HepG2 (cell line): ENCODE measurements around the gene CERT1. TPM values are rescaled to one million over a fixed set of nuclear protein-coding genes. Genes with fewer than 3 reads are reported as not detected.
A peak's percentile ranks its signal among the peaks of the same experiment; 100 is the strongest.

Source experiments
- CAMTA2 ChIP-seq: sonication (generic); formaldehyde crosslinking; IDR thresholded peaks from 2 replicates; pipeline ENCODE4 v1.4.0; 2020; ENCODE audit warnings: mild to moderate bottlenecking, missing genetic modification reagents, borderline replicate concordance
- CREM ChIP-seq, 2 experiments: sonication (generic) in 1 of 2; formaldehyde crosslinking in 1 of 2; IDR thresholded peaks; 2 replicates each; pipeline versions ENCODE4 v1.4.0 to v1.6.1; 2016 to 2020; ENCODE audit warnings: antibody characterized with exemption in 1 of 2, mild to moderate bottlenecking in 1 of 2, missing genetic modification reagents in 1 of 2
- GATAD2A ChIP-seq: IDR thresholded peaks from 2 replicates; pipeline ENCODE4 v1.6.1; 2016
- KLF12 ChIP-seq: sonication (generic); formaldehyde crosslinking; IDR thresholded peaks from 2 replicates; pipeline ENCODE4 v1.4.0; 2020; ENCODE audit warnings: missing genetic modification reagents, borderline replicate concordance
- NR2C2 ChIP-seq: sonication (generic); formaldehyde crosslinking; IDR thresholded peaks from 2 replicates; pipeline ENCODE4 v1.4.0; 2020; ENCODE audit warnings: missing genetic modification reagents, mild to moderate bottlenecking, moderate library complexity, borderline replicate concordance
- NR2F6 ChIP-seq, 2 experiments: IDR thresholded peaks; 2 replicates each; pipeline ENCODE4 v1.6.1; 2016; ENCODE audit warnings: antibody characterized with exemption in 1 of 2, mild to moderate bottlenecking in 1 of 2
- PLRG1 ChIP-seq: fragments of 450-650 bp; conservative IDR thresholded peaks from 2 replicates; pipeline ENCODE4 v1.6.1; 2016
- SIN3A ChIP-seq: IDR thresholded peaks from 2 replicates; pipeline ENCODE4 v1.6.1; 2011; ENCODE audit warnings: low read depth, mild to moderate bottlenecking, control low read depth, low read length, borderline replicate concordance
- SP1 ChIP-seq, 2 experiments: fragments of 450-650 bp in 1 of 2; sonication (generic) in 1 of 2; formaldehyde crosslinking in 1 of 2; IDR thresholded peaks; 2 replicates each; pipeline versions ENCODE4 v1.4.0 to v1.6.1; 2016 to 2020; ENCODE audit warnings: missing genetic modification reagents in 1 of 2
- SUZ12 ChIP-seq: fragments of 150-350 bp; IDR thresholded peaks from 2 replicates; pipeline ENCODE4 v1.6.1; 2014; ENCODE audit warnings: low read depth, low read length
- THYN1 ChIP-seq: sonication (generic); formaldehyde crosslinking; IDR thresholded peaks from 2 replicates; pipeline ENCODE4 v1.8.1; 2023; ENCODE audit warnings: low read depth, mild to moderate bottlenecking, moderate library complexity, missing genetic modification reagents, borderline replicate concordance
- ZFP36L1 ChIP-seq: sonication (generic); formaldehyde crosslinking; IDR thresholded peaks from 2 replicates; pipeline ENCODE4 v1.8.0; 2022; ENCODE audit warnings: mild to moderate bottlenecking, missing genetic modification reagents, moderate library complexity
- ZFYVE20 ChIP-seq: sonication (generic); formaldehyde crosslinking; IDR thresholded peaks from 2 replicates; pipeline ENCODE4 v1.8.0; 2023; ENCODE audit warnings: low read depth, mild to moderate bottlenecking, moderate library complexity, missing genetic modification reagents, borderline replicate concordance
- ZNF12 ChIP-seq: sonication (generic); formaldehyde crosslinking; IDR thresholded peaks from 2 replicates; pipeline ENCODE4 v1.5.0; 2020; ENCODE audit warnings: missing genetic modification reagents
- ZNF124 ChIP-seq: sonication (generic); formaldehyde crosslinking; IDR thresholded peaks from 2 replicates; pipeline ENCODE4 v1.4.0; 2020; ENCODE audit warnings: missing genetic modification reagents
- ZNF234 ChIP-seq: sonication (generic); formaldehyde crosslinking; conservative IDR thresholded peaks from 2 replicates; pipeline ENCODE4 v1.5.1; 2020; ENCODE audit warnings: mild to moderate bottlenecking, missing genetic modification reagents
- ZNF431 ChIP-seq: sonication (generic); formaldehyde crosslinking; IDR thresholded peaks from 2 replicates; pipeline ENCODE4 v1.9.0; 2022; ENCODE audit warnings: missing genetic modification reagents, low read depth, mild to moderate bottlenecking, borderline replicate concordance
- ZNF720 ChIP-seq: sonication (generic); formaldehyde crosslinking; IDR thresholded peaks from 2 replicates; pipeline ENCODE4 v1.4.0; 2020; ENCODE audit warnings: missing genetic modification reagents
- ZNF891 ChIP-seq: sonication (generic); formaldehyde crosslinking; IDR thresholded peaks from 2 replicates; pipeline ENCODE4 v1.5.0; 2020; ENCODE audit warnings: mild to moderate bottlenecking, missing genetic modification reagents
- polyA plus RNA-seq, 8 experiments: library from polyadenylated mRNA; depleted of rRNA in 3 of 8; stranded (reverse) in 7 of 8; unstranded in 1 of 8; fragments of >200 nt; fragmentation: Illumina TruSeq in 4 of 8; extraction: Trizol in 4 of 8; gene quantifications; 2 replicates each; pipeline versions ENCODE4 v1.2.1 to v1.2.3, GENCODE V29; 2011 to 2016; ENCODE audit warnings: low read depth in 4 of 8, missing spikeins in 1 of 8, mixed read lengths in 1 of 8; ENCODE audit not compliant: insufficient read depth in 1 of 8
- total RNA-seq, 5 experiments: library from RNA; depleted of rRNA; stranded (reverse); fragments of >200 nt; fragmentation: Illumina TruSeq; extraction: Trizol; gene quantifications; 2 replicates each; pipeline ENCODE4 v1.2.3, GENCODE V29; 2016; ENCODE audit warnings: low read depth in 1 of 5
- TF ChIP-seq, protein P1 (sequence below): sonication (generic); formaldehyde crosslinking; IDR thresholded peaks from 2 replicates; pipeline ENCODE4 v1.4.0; 2020; ENCODE audit warnings: missing genetic modification reagents, borderline replicate concordance
- TF ChIP-seq, protein P2 (sequence below): sonication (generic); formaldehyde crosslinking; IDR thresholded peaks from 2 replicates; pipeline ENCODE4 v1.4.0; 2020; ENCODE audit warnings: mild to moderate bottlenecking, missing genetic modification reagents
- TF ChIP-seq, protein P3 (sequence below): IDR thresholded peaks from 2 replicates; pipeline ENCODE4 v1.6.1; 2016; ENCODE audit warnings: low read depth

Gene CERT1
- total and polyA plus RNA-seq, 2 of the 13 experiments (the other 11 are each of a cell fraction or from before 2014, with no cell fraction given), result 8.2 to 12.7 TPM

DNA sequence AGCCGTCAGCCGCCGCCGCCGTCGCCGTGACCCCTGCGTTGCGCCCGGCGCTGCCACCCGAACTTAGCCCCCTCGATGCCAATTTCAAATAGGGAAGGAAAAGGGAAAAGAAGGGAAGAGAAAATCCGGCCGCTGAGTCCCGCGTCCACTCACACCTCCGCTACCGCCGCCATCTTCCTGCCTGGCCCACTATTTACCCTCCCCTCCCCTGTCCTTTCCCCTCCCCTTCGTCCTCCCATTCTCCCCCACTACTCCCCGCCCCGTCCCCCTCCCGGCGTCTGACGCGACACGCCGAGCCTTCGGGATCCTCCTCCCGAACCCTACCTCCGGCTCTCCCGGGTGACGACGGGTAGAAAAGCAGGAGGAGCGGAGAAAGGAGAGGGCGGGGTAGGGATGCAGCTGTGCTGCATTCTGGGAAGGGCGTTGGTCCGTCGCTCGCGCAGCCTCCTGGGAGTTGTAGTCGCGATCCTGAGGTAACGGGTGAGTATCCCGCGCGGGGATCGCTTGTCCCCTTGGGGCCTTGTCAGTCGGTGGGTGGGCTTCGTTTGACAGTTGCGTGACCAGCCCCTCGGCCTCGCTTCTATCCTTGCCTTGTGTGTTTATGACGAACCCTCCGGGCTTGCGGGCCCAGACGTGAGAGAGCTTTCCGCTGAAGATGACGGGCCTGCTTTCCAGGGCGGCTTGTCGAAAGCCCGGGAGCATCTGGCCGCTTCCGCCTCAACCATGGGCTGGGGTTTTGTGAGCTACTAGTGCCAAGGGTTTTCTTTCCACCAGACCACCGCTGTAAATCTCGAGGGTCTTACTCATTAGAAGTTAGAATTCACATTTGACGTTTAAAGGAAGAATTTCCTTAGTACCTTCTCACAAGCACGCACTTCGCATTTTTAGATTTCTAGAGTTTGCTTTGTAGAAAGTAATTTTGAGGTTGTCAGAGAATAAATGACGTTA lies at the start of gene CERT1, which contains the start of gene POLK (continued):
- TF ChIP-seq, protein P1, sequence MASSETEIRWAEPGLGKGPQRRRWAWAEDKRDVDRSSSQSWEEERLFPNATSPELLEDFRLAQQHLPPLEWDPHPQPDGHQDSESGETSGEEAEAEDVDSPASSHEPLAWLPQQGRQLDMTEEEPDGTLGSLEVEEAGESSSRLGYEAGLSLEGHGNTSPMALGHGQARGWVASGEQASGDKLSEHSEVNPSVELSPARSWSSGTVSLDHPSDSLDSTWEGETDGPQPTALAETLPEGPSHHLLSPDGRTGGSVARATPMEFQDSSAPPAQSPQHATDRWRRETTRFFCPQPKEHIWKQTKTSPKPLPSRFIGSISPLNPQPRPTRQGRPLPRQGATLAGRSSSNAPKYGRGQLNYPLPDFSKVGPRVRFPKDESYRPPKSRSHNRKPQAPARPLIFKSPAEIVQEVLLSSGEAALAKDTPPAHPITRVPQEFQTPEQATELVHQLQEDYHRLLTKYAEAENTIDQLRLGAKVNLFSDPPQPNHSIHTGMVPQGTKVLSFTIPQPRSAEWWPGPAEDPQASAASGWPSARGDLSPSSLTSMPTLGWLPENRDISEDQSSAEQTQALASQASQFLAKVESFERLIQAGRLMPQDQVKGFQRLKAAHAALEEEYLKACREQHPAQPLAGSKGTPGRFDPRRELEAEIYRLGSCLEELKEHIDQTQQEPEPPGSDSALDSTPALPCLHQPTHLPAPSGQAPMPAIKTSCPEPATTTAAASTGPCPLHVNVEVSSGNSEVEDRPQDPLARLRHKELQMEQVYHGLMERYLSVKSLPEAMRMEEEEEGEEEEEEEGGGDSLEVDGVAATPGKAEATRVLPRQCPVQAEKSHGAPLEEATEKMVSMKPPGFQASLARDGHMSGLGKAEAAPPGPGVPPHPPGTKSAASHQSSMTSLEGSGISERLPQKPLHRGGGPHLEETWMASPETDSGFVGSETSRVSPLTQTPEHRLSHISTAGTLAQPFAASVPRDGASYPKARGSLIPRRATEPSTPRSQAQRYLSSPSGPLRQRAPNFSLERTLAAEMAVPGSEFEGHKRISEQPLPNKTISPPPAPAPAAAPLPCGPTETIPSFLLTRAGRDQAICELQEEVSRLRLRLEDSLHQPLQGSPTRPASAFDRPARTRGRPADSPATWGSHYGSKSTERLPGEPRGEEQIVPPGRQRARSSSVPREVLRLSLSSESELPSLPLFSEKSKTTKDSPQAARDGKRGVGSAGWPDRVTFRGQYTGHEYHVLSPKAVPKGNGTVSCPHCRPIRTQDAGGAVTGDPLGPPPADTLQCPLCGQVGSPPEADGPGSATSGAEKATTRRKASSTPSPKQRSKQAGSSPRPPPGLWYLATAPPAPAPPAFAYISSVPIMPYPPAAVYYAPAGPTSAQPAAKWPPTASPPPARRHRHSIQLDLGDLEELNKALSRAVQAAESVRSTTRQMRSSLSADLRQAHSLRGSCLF, result no peak
- TF ChIP-seq ZNF720 (CRISPR knock-in tag) (no peak), PLRG1 (no peak), NR2F6 (IDR thresholded peaks at IDR 0.05) (no peak), NR2F6 (CRISPR knock-in tag; IDR thresholded peaks at IDR 0.05) (no peak), SP1 (IDR thresholded peaks at IDR 0.05) (no peak), SP1 (CRISPR knock-in tag; IDR thresholded peaks at IDR 0.05) (peak; percentile 52; the same call in 1 of the 2 replicates), ZNF12 (CRISPR knock-in tag) (no peak), ZNF124 (CRISPR knock-in tag) (0 out of 2 replicates have a peak, but pooled peaks have one; percentile 42), NR2C2 (CRISPR knock-in tag) (peak; percentile 43; the same call in 1 of the 2 replicates), CREM (IDR thresholded peaks at IDR 0.05) (peak; percentile 89), CREM (CRISPR knock-in tag; IDR thresholded peaks at IDR 0.05) (no peak), ZNF234 (CRISPR knock-in tag) (no peak), ZNF891 (peak; percentile 32; the same call in 1 of the 2 replicates), SUZ12 (peak; percentile 83), ZNF431 (CRISPR knock-in tag) (peak; percentile 67; the same call in 1 of the 2 replicates), CAMTA2 (CRISPR knock-in tag) (no peak), SIN3A (0 out of 2 replicates have a peak, but pooled peaks have one; percentile 47), KLF12 (CRISPR knock-in tag) (peak; percentile 100), GATAD2A (no peak; the same call in none of the 2 replicates), ZFYVE20 (CRISPR knock-in tag) (no peak), ZFP36L1 (CRISPR knock-in tag) (0 out of 2 replicates have a peak, but pooled peaks have one; percentile 58), THYN1 (no peak)
- TF ChIP-seq, protein P2, sequence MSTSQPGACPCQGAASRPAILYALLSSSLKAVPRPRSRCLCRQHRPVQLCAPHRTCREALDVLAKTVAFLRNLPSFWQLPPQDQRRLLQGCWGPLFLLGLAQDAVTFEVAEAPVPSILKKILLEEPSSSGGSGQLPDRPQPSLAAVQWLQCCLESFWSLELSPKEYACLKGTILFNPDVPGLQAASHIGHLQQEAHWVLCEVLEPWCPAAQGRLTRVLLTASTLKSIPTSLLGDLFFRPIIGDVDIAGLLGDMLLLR, result no peak; the same call in 1 of the 2 replicates
- TF ChIP-seq, protein P3, sequence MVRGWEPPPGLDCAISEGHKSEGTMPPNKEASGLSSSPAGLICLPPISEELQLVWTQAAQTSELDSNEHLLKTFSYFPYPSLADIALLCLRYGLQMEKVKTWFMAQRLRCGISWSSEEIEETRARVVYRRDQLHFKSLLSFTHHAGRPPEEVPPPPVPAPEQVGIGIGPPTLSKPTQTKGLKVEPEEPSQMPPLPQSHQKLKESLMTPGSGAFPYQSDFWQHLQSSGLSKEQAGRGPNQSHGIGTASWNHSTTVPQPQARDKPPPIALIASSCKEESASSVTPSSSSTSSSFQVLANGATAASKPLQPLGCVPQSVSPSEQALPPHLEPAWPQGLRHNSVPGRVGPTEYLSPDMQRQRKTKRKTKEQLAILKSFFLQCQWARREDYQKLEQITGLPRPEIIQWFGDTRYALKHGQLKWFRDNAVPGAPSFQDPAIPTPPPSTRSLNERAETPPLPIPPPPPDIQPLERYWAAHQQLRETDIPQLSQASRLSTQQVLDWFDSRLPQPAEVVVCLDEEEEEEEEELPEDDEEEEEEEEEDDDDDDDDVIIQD (CRISPR knock-in tag), result peak; percentile 98
